Measurements from ENCODE around the gene ZNF136.

ZNF136 gene

DNA sequence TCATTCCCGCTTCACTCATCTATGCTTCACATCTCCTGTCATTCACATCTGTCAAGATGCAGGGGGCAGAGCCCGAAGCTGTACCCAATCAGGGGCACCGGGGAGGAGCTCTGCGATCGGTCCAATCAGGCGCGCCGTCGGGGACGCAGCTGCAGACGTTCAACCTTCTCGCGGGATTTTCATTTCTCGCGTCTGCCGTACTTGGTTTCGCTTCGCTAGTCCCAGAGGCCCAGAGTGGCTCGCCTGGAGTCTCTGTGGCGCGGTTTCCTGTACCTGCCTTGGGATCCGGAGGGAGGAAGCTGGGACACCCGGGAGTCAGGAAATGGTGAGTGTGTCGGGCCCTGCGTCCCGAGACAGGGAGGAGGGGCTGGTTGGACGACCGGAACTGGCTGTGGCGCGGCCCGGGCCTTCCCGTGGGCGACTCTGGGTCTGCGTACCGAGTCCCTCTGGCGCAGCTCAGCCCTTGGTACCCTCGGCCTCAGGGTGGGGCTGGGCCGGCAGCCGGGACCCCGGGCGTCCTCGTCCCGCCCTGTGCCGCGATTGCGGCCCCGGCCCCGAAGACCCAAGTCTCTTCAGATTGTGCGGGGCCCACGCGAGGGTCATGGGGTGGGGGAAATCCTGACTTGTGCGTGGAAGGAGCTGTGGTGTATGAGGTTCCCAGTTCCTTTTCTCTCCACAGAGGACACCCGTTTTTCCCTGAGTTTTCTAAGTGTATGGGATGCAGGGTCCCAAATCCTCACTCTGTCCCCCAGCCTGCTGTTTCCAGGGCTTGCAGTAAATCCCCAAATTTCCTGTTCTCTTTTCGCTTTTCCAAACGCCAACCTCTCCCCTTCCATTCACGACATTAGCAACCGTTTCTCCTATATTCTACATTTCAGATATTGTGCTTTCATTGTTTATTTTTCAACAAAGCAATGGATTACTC, at the start of gene ZNF136:
TSS of gene ZNF136 (plus strand) at position 215 of the 925 bp plus-strand sequence. CDS start at position 323, 108 bp downstream.
- DNase-seq (ENCODE audit: low spot score), result peak; percentile 97

DNA sequence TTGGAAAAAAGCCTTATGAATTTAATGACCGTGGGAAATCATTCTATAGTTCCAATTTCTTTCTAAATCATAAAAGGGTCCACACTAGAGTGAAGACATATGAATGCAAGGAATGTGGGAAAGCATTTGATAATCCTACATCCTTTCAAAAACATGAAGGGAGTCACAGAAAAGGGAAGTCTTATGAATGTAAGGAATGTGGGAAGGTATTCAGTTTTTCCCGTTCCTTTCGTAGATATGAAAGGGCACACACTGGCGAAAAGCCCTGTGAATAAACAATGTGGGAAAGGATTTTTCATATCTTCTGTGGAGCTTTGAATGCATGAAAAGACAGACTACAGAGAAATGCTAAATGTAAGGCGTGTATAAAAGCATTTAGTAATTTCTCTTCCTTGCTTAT, 49.8 kb upstream of the ZNF136 start:
- no peak for DNase-seq (ENCODE audit: low spot score)

DNA sequence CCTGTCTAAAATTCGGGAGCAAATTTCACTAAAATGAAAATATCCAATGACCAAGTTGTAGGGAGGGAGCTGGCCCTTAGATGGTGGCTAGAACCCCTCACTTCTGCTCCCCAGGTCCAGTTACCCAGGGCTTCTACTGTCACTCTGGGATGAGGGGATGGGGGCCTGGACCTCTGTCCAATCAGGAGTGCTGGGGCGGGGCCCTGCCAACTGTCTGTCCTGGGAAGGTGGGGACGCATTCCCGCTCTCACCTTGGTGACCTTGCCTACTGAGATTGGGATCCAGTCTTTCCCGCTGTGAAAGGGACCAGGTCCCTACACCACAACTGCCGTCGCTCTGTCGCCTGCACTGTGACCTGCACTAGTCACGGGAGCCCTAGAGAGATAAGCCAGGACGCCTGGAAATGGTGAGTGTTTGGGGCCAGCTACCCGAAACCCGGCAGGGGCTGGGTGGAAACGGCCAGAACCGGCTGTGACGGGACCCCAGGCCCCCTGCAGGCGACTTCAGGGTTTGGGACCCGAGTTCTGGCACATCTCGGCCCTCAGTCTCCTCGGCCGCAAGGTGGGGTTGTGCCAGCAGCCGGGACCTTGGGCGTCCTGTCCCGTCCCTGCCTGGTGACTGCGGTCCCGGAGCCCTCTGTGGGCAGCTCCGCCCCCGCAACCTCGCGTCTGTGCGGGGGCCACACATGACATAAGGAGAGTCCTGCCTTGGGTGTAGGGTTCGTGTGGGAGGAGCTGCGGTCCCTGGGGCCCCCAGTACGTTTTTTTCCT, 45.5 kb upstream of the ZNF136 start:
- no peak for DNase-seq (ENCODE audit: low spot score)

DNA sequence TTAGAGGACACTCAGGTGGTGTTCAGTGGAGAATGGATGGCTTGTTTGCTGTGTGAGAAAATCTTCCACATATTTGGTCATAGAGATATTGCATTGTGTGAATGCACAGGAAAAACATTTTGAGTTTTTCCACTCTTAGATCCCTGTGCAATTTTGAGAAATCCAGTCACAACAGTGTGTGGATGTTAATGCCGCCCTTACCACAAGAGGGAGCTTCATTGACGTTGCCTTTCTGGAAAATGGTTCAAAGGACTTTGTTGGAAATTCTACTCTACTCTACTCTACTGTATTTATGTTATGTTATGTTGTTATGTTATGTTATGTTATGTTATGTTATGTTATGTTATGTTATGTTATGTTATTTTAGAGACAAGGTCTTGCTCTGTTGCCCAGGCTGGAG, 36.2 kb upstream of the ZNF136 start:
- peak; percentile 49 for DNase-seq (ENCODE audit: low spot score)

DNA sequence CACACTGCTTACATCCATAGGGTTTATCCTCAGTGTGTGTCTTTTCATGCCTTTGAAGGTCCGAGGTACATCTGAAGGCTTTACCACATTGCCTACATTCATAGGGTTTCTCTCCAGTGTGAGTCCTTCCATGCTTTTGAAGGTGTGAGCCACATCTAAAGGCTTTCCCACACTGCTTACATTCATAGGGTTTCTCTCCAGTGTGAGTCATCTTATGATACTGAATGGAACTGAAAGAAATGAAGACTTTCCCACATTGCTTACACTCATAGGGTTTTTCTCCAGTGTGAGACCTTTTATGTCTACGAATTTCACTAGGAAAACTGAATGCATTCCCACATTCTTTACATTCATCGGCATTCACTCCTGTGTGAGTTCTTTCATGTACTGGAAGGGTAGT, 29.8 kb upstream of the ZNF136 start:
- no peak for DNase-seq (ENCODE audit: low spot score)

DNA sequence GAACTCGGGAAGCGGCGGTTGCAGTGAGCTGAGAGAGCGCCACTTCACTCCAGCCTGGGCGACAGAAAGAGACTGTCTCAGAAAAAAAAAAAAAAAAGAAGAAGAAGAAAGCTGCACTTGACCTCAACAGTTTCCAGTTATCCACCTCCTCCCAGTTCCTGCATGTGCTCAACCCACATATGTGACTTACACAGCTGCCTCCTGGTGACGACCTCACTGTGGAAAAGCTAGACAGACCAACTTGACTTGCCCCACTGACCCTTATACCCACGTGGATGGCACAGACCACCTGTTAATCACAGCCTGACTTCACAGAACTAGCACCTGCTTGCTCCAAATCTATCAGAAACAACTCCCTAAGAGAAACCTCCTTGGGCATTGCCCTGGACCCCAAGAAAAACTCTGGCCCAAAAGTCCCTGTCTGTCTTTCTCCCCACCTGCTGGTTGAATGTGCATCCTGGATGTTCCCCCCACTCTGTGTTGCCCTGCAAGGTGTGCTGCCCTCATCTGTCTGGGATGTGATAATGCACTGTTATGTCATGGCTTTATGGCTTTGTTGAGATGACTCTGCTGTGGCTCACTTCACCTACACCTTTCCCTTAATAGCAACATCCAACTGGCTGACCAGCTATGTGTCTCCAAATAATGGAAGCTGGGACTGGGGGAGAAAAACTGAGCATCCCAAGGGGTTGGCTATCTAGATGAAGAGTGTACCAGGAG, 25.5 kb upstream of the ZNF136 start:
- DNase-seq (ENCODE audit: low spot score), result peak; percentile 72

DNA sequence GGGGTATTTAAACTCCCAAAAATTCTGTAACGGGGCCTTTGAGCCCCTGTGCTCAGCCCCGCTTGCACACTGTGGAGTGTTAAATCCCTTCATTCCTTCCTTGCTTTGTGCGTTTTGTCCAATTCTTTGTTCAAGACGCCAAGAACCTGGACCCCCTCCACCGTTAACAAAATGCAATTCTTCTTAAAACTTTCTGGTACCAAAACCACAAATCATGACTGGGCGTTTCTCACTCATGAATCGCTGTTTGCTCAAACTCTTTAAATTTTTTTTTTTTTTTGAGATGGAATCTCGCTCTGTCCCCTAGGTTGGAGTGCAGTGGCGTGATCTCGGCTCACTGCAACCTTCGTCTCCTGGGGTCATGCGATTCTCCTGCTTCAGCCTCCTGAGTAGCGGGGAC, 23.6 kb upstream of the ZNF136 start:
- DNase-seq (ENCODE audit: low spot score), result peak; percentile 45

DNA sequence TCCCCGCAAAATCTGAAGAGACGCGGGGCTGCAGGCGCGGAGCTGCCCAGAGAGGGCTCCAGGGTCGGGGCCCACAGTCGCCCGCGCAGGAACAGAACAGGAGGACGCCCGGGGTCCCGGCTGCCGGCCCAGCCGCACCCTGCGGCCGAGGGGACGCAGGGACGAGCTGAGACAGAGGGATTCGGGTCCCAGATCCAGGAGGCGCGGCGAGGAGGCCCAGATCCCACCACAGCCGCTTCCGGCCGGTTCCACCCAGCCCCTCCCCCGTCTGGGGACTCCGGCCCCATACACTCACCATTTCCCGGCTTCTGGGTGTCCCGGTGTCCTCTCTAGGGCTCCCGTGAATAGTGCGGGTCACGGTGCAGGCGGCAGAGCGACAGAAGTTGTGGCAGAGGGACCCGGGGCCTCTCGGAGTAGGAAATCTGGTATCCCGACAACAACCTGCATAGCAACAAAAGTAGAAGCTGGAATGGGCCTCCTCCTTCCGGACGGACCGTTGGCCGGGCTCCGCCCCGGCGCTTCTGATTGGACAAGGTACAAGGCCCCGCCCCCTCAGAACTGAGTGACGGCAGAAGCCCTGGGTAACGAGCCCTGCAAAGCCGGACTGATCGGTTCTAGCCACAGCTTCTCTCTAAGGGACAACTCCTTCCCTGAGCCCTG, 22.9 kb upstream of the ZNF136 start, which contains the start of gene ZNF20:
TSS of gene ZNF20 (minus strand) at position 466 of the 660 bp plus-strand sequence. CDS start at position 298, 168 bp downstream.
- peak; percentile 96 for DNase-seq (ENCODE audit: low spot score)

DNA sequence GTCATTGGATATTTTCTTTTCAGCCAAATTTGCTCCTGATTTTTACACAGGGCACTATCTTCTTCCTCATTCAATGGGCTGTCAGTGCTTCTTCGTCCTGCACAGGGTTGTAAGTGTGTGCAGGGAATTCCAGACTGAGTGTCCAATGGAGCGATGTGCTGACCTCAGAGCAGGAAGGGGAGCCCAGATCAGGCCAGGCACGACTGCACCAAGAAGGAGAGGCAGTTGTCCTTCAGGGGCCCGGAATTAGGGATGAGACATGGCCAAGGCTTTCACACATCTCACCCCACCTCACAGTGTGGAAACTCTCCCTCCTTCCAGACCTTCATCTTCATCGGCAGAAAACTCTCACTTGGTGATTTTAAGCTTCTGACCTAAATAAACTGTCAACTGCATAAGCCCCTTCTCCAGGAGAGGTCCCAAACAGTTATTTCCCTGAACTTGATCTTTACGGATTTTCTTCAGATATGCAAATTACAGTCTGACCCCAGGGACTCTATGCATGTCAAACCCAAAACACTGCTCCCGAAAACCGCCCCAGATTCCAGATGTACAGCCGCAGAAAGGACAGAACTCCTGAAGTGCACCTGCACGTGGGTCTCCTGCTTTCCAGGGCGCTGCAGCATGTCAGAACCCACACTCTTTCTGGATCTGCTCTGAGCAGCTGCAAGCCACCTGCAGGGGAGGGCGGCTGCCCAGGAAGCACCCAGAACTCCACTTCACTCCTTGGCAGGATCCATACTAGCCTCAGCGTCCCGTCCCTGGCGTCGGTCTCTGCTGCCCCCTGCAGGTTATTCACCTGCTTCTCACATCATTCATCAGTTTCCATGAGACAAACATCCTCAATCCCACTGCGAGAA, 22.1 kb upstream of the ZNF136 start:
- peak; percentile 89 for DNase-seq (ENCODE audit: low spot score)

DNA sequence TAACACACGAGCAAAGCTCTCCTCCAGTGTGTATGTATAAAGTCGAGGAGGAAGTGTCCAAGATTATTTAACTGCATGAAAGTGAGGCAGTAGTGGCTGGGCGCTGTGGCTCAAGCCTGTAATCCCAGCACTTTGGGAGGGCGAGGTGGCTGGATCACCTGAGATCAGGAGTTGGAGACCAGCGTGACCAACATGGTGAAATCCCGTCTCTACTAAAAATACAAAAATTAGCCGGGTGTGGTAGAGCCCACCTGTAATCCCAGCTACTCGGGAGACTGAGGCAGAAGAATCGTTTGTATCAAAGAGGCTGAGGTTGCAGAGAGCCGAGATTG, 21.5 kb upstream of the ZNF136 start:
- no peak for DNase-seq (ENCODE audit: low spot score)

DNA sequence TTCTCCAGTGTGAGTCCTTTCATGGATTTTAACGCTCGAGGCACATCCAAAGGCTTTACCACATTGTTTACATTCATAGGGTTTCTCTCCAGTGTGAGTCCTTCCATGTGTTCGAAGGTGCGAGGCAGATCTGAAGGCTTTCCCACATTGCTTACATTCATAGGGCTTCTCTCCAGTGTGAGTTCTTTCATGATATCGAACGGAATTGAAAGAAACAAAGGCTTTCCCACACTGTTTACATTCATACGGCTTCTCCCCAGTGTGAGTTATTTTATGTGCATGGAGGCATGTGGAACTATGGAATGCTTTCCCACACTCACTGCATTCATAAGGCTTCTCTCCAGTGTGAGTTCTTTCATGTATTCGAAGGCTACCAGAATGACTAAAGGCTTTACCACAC, 17.5 kb upstream of the ZNF136 start:
- DNase-seq (ENCODE audit: low spot score), result no peak

DNA sequence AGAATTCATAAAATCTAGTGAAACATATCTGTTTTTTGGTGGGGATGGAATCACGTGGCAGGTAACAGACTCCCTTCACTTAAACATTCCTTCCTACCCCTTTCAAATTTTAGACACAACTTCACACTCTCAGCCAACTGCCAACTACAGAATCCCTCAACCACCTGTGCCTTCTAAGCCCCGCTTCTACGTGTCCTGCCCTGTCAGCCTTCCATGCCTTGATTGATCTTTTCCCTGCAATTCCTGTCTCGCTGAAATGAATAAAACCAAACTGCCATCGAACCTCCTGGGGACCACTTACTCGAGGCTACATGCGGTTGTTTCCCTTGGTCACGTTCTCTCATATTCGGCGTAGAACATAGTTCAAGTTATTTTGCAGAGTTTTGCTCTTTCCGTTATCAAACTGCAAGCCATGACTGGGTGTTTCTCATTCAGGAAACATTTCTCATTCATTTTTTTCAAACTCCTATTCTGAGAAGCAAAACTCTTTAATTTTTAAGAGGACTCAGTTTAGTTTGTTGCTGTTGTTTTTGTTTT, 7.5 kb upstream of the ZNF136 start:
- no peak for DNase-seq (ENCODE audit: low spot score)

DNA sequence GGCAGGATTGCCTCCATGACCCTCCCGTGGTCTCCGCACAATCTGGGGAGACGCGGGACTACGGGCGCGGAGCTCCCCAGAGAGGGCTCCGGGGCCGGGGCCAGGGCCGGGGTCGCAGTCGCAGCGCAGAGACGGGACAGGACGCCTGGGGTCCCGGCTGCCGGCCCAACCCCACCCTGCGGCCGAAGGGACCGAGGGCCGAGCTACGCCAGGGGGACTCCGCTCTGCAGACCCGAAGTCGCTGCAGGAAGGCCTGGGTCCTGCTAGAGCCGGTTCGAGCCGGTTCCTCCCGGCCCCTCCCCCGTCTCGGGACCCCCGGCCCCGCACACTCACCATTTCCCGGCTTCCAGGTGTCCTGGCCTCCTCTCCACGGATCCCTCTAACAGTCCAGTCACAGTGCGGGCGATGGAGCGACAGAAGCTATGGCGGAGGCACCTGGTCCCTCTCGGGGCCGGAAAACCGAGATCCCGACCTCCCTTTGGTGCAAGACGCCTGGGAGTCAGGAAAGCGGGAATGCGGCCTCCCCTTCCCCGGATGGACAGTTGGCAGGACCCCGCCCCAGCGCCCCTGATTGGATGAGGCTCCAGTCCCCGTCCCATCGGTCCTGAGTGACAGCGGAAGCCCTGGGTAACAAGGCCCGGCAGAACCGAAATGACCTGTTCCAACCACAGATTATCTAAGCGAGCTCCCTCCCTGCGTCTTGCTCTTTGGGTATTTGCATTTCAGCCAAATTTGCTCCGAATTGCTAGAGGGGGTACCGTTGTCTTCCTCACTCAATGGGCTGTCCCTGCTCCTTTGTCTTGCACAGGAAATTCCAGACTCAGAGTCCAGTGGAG, 6.5 kb upstream of the ZNF136 start, which contains the start of gene ZNF625:
TSS of gene ZNF625 (minus strand) at position 512 of the 836 bp plus-strand sequence. CDS start at position 336, 176 bp downstream.
- no peak for DNase-seq (ENCODE audit: low spot score)

DNA sequence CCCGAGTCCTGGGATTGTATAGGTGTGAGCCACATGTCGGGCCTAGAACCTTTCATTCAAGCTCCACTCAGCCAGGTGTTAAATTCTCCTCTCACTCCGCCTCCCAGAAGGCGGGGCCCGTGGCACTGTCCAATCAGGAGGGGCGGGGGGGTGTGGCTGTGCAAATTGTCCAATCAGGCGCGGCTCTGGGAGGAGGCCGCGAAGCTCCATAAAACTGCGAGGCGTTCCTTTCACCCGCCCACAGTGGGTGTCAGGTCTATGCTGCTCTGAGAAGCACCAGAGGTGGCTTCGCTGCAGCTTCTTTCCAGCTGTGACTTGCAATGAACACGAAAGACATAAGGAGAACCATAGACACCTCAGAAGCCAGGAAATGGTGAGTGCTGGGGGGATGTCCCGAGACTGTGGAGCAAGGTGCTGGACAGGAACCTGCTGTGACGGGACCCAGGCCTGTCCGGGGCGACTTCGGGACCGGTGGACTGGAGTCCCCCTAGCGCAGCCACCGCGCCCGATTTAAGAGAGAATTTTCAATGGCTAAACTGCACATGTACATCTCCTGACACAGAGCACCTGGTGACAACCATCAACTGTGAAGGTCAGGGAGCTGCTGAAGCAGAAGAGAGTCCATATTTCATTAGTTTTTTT, 3.0 kb upstream of the ZNF136 start:
- no peak for DNase-seq (ENCODE audit: low spot score)

DNA sequence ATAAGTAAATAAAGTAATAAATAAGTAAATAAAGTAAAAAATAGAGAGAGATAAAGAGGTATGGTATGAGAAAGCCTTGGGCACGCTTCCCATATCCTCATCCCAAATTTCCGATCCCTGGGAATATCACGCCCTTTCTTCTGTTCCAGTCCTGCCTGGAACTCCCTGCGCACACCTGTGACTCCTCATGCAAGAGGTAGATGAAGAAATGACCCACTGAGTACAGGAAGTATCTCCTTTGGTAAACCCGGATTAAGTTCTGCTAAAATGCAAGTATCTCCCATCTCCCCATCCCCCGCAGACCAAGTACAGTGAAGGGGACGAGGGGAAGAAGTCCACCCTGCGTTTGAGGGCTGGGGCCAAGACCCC, 399 bp upstream of the ZNF136 start:
- DNase-seq (ENCODE audit: low spot score), result no peak

DNA sequence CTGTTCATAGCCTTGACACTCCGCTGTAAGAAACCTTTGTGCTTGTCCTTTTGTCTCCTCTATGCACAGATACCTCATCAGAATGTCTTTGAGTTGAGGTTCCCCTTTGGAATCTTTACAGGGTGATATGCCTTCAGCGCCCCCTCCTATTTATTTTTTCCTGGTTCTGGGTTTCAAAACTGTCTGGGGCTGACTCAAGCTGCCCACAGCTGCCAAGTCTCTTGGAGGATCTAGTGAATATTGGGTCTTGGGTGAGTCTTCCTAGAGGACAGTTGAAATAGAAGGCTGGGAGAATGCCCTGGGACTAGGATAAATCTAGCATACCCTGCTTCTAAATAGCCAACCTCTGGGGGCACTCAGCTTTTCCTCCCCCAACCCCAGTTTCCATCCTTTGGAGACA, 930 bp downstream of the ZNF136 start:
- DNase-seq (ENCODE audit: low spot score), result peak; percentile 64

DNA sequence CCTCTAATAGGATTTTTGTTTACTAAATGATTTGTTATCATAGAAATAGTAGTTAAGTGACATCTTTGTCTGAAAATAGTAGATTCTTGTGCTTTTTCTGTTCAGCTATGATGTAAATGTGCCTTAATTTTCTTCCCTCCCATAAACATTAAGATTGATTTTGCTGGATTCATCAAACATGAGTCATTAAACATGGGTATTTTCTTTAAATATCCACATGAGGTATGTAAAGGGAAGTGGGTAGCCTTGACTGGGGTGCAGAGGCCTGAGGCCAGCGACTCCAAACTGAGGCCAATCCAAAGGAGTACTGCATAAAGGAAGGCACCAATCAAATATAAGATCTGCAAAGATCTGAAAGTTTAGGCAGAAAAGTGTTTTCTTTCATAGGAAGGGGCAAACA, 3.7 kb downstream of the ZNF136 start:
- no peak for DNase-seq (ENCODE audit: low spot score)

DNA sequence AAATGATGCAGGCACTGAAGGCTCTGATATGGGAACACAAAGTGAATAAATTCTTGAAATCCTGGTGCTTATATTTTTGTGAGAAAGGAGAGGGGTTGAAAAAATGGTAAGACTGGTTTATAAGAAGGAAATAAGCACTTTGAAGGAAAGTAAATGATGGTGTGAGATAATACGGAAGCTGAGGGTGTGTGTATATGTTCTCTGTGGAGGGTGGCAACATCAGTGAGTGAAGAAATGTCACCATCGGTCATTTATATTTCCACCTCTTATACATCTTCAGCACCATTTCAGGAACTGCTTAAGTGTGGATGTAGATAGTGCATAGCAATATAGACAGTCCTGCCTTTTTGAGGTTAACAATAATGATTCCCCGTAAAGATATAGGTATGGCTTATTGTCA, 17.5 kb downstream of the ZNF136 start:
- no peak for DNase-seq (ENCODE audit: low spot score)

DNA sequence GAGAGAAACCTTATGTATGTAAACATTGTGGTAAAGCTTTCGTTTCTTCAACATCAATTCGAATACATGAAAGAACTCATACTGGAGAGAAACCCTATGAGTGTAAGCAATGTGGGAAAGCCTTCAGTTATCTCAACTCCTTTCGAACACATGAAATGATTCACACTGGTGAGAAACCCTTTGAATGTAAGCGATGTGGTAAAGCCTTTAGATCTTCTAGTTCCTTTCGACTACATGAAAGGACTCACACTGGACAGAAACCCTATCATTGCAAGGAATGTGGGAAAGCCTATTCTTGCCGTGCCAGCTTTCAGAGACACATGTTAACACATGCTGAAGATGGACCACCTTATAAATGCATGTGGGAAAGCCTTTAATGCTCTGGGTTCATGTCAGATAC, 24.7 kb downstream of the ZNF136 start:
- no peak for DNase-seq (ENCODE audit: low spot score)

Measured in RKO (cell line).